SK-N-MC (cell line): ENCODE results near the gene KLHDC7A.

Source experiments
- EZH2 ChIP-seq: fragments of 200-600 bp; sonication (generic); IDR thresholded peaks from one replicate; pipeline ENCODE4 v1.6.1; 2017; ENCODE audit warnings: antibody characterized with exemption
- POLR2AphosphoS5 ChIP-seq: IDR thresholded peaks from 2 replicates; pipeline ENCODE4 v1.6.1; 2012; ENCODE audit warnings: mild to moderate bottlenecking, low read depth, low read length, borderline replicate concordance

DNA sequence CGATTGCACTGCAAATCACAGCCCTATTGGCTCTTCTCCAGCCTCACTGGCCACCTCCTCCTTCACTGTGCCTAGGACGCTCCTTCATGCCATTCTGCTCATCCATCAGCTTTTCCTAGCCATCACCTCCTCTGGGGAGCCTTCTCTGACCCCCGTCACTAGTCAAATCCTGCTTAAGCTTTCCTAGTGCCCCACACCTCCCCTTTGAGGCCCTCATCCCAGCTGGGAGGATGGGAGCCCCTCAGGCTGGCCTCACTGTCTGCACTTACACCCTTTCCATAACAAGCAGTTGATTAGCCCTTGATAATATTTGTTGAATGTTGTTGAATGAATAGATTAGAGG, 50.7 kb downstream of the KLHDC7A start:
- TF ChIP-seq EZH2 = no peak
- no peak for TF ChIP-seq POLR2AphosphoS5
